Neural progenitor cell (in vitro differentiated cells): ENCODE data around the gene ASF1A.

Source experiments
- EZH2 ChIP-seq: fragments of 200-600 bp; sonication (generic); IDR thresholded peaks from 2 replicates; pipeline ENCODE4 v1.6.1; 2017; ENCODE audit warnings: antibody characterized with exemption, mild to moderate bottlenecking, moderate library complexity
- TF ChIP-seq, protein P1 (sequence below): fragments of 200-600 bp; sonication (generic); IDR thresholded peaks from 2 replicates; pipeline ENCODE4 v1.5.1; 2017; ENCODE audit warnings: antibody characterized with exemption, mild to moderate bottlenecking

DNA sequence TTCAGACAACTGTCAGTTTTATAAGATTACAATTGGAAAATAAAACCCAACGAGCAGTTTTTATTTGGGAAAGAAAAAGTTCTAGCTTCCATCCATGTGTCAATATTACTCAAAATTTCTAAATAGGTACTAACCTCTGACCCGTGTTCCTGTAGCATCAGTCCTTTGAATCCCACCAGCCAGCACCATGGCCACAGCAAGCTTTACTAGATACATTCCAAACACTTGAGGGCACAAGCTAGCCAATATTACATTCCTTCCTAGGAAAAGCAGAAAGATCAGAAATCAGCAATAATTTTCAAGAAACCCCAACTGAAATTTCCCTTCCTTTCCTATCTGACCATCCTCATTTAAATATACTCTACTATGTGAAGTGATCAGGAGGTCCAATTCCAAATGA is 19.2 kb downstream of the ASF1A start:
- TF ChIP-seq, protein P1, sequence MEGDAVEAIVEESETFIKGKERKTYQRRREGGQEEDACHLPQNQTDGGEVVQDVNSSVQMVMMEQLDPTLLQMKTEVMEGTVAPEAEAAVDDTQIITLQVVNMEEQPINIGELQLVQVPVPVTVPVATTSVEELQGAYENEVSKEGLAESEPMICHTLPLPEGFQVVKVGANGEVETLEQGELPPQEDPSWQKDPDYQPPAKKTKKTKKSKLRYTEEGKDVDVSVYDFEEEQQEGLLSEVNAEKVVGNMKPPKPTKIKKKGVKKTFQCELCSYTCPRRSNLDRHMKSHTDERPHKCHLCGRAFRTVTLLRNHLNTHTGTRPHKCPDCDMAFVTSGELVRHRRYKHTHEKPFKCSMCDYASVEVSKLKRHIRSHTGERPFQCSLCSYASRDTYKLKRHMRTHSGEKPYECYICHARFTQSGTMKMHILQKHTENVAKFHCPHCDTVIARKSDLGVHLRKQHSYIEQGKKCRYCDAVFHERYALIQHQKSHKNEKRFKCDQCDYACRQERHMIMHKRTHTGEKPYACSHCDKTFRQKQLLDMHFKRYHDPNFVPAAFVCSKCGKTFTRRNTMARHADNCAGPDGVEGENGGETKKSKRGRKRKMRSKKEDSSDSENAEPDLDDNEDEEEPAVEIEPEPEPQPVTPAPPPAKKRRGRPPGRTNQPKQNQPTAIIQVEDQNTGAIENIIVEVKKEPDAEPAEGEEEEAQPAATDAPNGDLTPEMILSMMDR, result no peak
- TF ChIP-seq EZH2, result no peak
